ENCODE measurements around the gene NUP62.
"Not testable (repeated sequence)": the region's sequence is repeated elsewhere in the genome, so short reads cannot be mapped to it uniquely, and the experiment has no call there.

Gene NUP62

DNA sequence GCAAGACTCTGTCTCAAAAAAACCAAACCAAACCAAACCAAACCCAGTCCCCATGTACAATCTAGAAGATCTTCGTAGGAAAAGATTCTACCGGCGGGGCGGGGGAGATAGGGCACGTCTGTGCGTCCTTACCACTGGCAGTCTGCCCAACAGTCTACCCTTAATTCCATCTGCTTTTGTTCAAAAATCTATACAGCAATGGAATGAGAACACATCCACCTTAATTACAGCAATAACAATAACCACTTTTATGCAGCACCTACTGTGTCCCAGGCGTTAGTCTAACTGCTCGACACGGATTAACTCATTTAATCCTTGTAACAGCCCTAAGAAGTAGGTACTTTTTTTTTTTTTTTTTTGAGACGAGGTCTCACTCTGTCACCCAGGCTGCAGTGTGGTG is 2.8 kb downstream of the NUP62 start:
- DNase-seq (ENCODE audit: low read depth, low spot score): no peak

DNA sequence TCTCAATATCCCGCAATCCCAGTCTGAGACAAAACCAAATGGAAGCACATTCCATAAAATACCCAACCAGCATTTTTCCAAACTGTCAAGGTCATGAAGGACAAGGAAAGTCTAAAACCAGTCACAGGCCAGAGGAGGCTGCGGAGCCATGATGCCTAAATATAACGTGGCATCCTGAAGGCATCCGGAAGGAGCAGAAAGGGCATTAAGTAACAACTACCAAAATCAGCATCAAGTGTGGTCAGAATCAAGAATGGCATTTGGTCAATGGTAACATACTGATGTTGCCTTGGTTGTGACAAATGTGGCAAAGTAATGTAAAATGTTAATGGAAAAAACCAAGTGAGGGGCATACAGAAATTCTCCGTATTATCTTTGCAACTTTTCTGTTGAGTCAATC is 3.8 kb downstream of the NUP62 start:
- no peak for DNase-seq (ENCODE audit: low read depth, low spot score)

DNA sequence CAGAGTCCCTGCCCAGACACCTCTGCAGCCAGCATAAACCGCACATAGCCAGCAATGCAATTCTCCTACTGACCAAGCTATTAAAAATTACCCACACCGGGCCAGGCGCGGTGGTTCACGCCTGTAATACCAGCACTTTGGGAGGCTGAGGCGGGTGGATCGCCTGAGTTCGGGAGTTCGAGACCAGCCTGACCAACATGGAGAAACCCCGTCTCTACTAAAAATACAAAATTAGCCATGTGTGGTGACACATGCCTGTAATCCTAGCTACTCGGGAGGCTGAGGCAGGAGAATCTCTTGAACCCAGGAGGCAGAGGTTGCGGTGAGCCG is 4.5 kb downstream of the NUP62 start:
- not testable (repeated sequence) for DNase-seq (ENCODE audit: low read depth, low spot score)

DNA sequence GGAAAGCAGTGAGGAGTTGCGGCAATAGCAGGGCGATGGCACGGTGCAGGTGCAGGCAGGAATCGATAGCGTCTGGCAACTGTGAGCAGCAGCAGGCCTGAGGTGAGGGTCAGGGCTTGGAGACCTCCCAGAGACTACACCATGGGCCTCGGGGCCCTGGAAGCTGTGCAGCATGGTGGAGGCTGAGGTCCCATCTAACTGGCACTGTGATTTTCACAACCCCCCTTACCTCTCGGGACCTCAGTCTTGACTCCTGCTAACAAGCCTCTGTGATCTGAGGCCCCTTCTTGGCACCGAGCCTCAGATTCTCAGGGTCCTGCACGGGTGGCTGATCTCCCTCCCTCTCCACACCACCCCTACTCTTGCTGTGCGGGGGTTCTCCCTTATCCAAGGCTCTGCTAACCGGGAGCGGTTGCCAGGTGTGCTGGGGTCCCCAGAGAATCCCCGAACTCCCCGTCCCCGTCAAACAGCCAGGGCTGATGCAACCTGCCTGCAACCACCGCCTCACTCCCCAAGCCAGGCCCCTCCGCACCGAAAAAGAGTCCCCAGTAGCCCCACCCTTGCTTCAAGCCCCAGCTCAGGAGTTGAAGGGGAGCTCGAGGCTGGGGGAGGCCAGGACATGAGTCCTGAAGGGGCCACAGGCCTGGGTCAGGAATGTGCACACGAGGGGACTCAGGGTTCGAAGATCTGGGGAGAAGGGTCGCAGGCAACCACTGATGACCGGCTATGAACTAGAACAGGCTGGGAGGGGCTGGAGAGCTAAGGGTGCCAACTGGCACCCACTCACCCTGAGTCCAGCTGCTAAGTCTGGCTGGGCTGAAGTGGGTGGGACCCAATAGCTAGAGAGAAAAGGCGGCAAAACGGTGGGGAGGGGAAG is 5.1 kb downstream of the NUP62 start:
- DNase-seq (ENCODE audit: low read depth, low spot score): no peak

DNA sequence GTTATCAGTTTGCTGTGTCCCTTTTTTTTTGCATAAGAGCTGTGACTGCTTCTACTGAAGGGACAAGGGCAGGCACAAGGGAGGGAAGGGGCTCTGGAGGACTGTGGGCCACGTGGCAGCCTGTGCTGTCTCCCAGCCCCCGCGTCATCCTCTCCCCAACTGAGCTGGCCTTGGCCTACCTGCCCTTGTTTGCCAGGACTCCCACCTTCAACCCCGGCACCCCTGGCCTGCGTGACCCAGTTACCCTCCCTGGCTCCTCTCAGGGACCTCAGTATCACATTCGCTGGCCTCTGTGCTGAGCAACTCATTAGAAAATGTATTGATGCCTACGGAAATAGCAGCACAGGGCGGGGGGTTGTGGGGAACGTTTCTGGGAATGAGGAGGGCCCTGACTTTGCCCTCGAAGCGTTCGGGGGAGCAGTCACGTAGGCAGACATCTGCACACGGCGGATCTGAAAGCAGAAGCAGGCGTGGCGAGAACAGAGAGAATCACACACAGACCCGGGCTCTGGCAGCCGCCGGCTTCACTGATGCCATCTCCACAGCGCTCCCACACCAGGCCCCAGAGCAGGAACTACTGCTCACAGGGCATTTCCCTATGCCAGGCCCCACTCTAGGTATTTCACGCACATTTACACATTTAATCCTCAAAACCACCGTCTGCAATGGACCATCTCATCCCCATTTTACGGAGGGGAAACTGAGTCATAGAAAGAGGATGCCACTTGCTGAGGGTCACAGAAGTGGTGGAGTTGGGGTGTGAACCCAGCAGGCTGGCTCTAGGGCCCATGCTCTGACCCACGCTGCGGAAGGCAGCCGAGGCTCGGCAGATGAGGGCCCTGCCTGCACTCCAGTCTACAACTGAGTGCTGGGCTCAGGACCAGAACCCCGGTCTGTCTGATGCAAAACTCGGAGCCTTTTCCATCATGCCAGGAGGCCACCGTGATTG is 6.0 kb downstream of the NUP62 start:
- DNase-seq (ENCODE audit: low read depth, low spot score): no peak

DNA sequence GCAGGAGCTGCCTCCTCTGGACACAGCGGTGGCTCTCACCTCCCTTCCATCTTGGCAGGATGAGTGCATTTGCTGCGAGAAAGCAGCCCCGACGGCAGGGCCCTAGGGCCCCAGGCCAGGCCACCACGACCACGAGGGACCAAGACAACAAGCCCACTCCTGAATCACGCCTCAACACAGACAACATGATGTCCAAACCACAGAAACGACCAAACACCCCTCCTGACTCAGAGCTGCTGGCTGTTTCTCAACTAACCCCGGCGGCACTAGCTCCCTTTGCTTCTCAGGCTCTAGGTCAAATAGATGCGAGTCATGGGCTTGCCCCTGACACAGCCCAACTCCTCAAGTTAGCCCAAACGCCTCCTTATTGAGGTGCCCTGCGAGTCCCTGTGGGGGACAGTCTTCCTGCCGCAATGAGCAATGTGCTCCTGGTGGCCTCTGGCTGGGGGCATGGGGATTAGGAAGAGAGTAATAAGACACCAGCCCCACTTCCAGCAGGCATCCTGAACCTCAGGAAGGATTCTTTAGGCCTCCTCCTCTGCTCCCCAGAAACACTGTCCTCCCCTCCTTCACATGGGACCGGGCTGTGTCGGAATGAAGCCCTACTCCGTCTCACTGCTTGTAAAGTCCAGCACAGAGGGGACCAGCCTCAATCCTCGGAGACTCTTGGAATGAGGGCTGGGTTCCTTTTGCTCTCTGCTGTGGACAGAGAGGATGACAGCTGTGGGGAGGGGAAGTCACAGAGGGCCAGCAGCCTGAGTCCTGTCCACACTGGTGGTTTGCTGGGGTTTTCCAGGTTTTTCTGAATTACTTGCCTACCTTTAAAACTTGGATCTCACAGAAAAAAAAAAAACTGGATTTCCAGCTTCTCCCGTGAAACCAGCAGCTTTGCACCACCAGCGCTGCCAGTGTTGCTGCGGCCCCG is 7.2 kb downstream of the NUP62 start:
- DNase-seq (ENCODE audit: low read depth, low spot score): no peak

DNA sequence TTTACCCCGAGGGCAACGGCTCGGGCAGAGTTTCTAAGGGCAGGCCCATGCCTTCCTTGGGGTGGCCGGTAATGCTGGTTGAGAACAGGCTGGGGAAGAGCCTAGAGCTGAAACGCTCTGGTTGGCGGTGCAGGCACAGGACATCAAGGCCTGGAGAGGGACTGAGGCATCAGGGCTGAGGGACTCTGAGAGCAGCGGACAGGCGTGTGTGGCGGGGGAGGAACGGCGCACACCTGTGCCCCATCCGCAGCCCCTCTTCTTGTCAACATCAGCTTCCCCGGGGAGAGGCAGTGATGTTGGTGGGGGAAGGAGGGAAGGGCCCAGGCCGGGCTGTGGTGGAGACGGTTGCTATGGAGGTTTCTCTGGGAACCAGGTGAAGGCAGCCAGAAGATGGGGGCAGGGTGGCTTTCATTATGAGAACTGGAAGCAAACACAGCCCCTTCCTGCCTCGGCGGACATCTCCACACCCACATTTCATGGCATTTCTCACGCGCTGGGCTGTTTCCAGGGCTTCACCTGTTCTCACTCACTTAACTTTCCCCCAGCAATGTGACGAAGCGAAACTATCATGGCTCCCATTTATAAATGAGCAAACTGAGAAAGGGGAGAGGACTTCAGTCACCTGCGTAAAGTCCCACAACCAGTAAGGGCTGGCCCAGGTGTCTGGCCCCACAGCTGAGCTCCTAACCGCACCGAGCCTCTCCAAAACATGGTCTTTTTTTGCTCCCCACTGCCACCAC is 8.5 kb downstream of the NUP62 start:
- DNase-seq (ENCODE audit: low read depth, low spot score): no peak

DNA sequence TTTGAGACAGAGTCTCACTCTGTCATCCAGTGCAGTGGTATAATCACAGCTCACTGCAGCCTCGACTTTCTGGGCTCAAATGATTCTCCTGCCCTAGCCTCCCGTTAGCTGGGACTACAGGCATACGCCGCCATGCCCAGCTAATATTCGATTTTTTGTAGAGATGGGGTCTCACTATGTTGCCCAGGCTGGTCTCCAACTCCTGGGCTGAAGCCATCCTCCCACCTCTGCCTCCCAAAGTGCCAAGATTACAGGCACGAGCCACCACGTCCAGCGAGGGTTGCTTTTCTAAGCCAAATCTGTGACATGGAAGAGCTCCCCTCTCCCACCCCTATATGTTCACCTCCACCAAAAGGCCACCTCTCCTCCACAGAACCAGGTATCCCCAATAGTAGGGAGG is 11.2 kb downstream of the NUP62 start:
- no peak for DNase-seq (ENCODE audit: low read depth, low spot score)

DNA sequence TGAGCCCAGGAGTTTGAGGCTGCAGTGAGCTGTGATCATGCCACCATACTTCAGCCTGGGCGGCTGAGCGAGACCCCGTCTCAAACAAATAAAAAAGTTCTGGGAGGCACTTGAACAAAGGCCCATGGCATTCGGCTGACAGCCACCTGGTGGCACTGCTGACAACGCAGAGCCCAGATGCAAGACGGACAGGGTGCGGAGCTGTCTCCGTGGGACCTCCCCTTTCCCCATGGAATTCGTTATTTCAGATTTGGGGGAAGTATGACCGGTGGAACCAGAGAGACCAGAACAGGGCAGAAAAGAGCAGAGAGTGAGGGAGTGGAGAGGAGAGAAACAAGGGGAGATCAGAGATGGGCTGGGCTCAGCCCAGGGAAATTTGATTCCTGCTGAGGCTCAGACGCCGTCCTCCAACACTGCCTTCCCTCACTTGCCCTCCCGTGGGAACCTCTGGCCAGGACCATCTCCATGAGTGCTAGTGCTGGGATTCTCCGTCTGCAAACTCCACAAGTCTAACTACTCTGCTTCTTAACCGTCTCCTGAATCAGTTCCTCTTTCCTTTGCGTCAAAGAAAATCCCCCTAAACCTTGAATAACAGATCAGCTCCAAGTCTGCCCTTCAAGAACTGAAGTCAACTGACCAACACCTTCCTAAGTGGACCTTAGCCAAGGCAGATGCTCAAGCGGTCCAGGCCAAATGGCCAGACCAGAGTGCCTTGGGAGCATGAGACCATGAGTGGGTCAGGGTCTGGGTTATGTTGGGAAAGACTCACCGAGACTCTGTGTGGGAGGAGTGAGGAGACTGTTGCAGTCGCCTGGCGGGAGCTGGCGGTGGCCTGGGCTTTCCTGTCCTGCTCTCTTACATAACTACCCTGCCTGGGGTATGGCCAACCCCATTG is 12.2 kb downstream of the NUP62 start:
- peak; percentile 72 for DNase-seq (ENCODE audit: low read depth, low spot score)

DNA sequence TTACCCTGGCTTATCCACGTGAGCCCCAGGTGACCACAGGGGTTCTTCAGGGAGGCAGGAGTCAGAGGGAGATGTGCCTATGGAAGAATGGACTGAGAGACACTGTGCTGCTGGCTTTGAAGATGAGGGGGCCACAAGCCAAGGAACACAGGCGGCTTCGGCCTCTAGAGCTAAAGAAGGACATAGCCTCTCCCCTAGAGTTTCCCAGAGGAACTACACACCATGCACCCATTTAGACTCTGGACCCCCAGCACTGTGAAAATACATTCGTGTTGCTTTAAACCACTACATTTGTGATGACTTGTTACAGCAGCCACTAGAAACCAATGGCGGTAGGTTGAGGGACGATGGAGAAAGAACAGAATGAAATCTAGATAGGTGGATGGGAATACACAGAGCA is 14.0 kb downstream of the NUP62 start:
- DNase-seq (ENCODE audit: low read depth, low spot score): no peak

DNA sequence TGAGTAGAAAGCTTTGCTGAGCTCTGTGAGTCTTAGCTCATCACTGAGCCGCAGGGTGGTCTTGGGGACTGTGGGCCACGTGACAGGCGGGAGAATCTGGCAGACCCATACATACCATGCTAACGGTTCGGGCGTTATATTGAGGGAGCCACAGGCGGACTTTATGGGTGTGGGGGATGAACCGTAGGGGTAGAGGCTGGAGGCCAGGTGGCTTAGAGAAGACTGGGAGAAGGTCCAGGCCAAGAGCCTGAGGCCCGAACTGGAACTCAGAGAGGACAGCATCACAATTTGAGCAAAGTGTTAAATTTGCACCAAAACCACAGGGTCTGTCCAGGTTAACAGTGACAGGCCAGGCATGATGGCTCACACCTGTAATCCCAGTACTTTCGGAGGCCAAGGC is 15.6 kb downstream of the NUP62 start:
- no peak for DNase-seq (ENCODE audit: low read depth, low spot score)

DNA sequence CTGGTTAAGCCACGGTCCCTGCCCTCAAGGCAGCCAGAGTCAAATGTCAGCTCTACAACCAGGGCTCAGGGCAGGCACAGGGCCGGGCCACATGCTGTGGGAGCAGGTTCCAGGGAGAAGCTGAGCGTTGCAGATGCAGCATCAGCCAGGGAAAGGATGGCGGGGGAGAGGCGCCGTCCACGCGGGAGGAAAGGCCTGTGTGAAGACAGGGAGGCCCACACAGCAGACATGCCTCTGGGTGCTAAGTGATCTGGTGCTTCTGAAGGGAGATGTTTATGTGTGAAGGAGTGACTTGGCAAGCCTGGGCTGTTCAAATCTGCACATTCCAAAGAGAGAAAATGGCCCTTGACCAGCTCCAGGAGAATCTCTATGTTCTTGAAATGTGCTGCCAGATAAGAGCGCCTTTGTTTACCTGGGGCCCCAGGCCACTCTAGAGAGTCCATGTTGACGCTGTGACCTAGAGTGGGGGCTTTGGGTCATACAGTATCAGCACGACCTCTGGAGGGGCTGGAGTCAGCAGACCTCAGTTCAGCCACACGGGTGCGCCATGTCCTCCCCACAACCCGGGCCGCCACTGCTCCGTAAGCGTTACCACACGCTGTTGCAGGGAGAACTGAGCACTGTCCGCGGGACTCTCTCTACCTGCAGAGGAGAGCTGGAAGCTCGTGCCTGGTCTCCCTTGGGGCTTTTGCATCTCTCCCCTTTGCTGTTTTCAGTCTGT is 16.2 kb downstream of the NUP62 start:
- peak; percentile 73 for DNase-seq (ENCODE audit: low read depth, low spot score)

DNA sequence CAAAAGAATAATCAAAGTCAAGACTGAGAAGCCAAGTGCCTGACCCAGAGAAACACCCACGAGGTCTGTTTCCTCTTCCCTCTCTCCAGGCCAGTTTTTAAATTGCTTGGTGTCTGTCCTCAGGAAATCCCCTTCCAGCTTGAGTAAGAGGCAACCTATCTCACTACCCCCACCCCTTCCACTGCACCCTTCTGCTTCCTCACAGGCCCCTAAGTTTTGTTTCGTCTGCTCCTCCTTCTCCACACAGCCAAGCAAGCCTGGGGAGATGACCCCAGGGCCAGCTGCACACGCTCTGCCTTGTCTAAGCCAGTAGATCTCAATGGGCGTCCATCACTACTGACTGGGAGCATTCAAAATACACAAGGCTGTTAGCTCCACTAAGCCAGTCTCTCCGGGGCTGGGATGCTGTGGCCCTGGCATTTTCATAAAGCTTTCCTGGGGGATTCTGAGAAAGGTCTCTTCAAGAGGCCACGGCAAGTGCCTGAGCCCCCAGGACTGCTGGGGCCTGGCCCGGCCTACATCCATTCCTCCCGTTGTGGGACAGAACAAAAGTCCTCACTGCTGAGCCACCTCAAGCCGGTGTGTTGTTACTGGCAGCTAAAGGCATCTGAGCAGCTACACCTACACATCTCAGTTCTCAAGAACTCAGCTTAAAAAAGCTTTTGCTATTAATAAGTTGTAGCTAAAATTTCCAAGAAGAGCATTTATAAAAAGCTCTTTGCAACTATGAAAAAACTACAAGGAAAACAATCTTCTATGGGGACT is 17.7 kb downstream of the NUP62 start:
- DNase-seq (ENCODE audit: low read depth, low spot score): no peak

DNA sequence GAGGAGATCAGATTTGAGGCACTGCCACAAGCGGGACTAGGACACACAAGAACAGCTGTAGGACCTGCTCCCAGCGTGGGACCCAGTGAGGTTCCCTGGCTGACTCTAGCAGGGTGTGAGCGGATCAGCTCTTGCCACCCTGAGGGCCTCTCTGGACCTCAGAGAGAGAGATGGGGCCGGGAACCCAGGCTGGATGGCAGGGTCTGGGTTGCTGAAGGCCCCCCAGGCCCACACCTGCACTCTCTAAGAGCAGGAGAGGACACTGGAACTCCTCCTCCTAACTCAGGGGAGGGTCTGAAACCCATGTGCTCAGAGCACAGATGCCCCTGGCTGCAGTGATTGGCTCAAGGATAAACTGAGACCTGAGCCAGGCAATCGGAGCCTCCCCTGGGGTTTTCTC is 19.1 kb downstream of the NUP62 start:
- DNase-seq (ENCODE audit: low read depth, low spot score): no peak

DNA sequence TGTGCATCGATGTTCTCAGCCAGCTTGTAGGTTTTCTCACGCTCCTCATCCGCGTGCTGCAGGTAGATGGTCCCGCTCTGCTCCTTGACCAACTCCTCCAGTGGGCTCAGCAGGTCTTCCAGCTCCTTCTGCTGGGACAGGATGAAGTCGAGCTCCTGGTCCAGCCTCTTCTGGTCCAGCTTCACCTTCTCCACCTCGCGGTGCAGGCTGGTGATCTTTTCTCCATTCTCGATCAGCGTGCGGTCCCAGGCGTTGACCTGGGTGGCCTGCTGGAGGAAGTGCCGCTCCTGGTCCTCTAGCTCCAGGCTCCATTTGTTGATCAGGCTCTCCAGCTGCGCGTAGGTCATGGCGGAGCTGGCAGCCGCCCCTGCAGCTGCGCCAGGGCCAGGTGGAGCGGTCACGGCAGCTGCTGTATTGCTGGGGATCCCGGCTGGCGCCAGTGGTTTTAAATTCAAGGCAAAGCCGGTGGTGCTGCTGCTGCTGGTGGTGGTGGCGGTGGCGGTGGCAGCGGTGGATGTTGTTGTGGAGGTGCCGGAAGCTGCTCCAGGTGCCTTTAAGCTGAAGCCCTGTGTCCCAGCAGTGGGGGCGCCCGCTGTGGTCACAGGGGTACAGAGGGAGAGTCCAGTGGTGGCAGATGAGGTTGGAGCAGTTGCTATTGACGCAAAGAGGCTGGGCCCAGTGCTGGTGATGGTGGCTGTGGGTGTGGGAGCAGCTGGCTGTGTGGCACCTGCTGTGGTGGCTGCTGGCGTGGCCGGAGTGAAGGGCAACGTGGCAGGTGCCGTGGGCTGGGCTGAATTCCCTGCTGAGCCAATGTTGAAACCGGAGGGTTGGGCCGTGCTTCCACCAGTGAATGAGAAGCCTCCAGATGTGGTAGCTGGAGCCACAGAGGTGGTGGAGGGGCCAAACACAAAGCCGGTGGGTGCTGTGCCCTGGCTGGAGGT is 20.6 kb downstream of the NUP62 start:
- no peak for DNase-seq (ENCODE audit: low read depth, low spot score)

DNA sequence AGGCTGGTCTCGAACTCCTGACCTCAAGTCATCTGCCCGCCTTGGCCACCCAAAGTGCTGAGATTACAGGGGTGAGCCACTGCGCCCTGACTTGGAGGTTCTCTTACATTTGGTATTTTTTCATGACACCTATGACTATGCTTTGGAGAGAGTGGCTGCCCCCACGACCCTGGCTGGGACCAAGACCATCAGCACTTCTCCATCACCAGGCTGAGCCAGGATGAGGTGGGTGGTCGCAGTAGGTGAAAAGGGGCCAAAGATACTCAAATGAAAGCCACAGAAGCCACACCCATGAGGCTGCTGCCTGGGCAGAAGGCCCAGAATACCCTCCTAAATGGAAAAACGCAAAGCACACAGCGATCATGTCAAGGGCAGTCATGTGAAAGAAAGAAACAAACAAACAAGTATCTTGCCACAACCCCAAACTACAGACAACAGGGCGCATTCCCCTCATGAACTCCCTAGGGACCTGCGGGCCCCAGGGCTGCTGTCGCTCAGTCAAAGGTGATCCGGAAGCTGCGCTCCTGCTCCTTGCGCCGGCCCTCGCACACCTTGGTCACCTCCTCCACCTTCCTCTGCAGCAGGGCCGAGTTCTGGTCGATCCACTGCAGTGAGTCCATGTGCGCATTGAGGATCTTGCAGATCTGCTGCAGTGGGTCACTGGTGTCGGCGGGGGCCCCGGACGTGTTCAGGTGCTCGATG is 21.4 kb downstream of the NUP62 start:
- no peak for DNase-seq (ENCODE audit: low read depth, low spot score)
